ENCODE results near the gene DLAT.

Gene DLAT

DNA sequence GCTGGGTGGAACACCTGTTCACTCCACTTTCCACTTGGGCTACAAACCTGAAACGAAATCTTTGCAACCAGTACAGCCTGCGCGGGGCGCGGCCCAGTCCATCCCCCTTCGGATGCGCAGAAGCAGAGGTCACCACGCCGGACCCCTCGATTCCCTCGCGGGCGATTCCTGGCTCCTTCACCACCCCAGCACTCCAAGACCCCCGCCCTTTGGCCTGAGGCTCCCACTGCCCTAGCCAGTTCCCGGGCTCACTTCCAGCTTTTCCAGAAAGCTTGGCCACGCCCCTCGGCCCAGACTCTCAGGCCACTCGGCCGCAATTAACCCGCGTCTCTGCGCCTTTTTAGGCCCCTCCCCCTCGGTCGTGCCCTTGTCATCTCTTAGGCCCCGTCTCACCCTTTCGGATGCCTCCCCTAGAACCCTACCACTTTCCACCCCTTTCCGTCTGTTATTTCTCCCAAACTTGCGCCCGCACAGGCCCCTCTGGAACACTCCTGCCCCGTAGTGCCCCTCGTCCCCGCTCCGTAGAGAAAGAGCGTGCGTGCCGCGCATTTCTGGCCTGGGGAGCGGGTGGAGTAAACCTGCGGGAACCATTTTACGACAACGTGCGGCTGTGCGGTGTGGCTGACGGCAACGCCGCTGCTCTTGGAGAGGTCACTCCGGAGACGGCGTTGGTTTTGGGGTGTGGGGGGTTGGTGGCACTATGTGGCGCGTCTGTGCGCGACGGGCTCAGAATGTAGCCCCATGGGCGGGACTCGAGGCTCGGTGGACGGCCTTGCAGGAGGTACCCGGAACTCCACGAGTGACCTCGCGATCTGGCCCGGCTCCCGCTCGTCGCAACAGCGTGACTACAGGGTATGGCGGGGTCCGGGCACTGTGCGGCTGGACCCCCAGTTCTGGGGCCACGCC is at the start of gene DLAT:
TSS of gene DLAT (plus strand) at position 636 of the 906 bp plus-strand sequence. CDS start at position 701, 65 bp downstream.
- DNase-seq (ENCODE audit: insufficient read length, low spot score) (peak; percentile 65), FAIRE-seq (no peak)
- peak; percentile 58; the same call in 1 of the 2 replicates for TF ChIP-seq POLR2A (IDR thresholded peaks at IDR 0.05; ENCODE audit: low read depth, low read length)

DNA sequence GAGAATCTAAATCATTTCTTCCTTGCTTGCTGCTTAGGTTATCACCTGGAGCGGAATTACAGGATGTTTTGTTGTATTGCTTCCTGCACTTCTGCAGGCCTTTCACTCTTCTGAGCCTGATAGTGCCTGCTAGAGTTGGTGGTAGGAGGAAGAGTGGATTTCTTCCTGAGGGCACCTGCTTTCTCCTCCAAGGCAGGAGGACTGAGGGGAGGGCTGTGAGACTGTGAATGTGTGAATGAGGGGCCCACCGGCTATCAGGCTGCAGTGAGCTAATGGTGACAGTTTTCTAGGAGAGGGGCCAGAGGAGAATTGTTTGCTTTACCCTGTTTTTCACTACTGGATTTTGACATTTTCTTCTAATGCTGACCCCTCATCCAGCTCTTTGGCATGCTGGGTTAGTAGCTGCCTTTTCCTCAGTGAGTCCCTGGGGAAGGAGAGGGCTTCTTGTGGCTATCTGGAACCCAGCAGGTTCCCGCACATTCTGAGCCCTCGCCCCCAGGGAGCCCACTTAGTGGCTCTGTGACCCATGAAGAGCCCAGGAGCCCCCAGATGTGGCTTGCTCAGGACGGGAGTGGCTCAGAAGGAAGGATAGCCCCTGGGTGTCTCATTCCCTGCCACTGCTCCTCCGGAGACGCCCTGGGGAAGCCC is 49.0 kb upstream of the DLAT start:
- DNase-seq (ENCODE audit: insufficient read length, low spot score) (no peak), FAIRE-seq (no peak)
- TF ChIP-seq POLR2A (IDR thresholded peaks at IDR 0.05; ENCODE audit: low read depth, low read length), result no peak

DNA sequence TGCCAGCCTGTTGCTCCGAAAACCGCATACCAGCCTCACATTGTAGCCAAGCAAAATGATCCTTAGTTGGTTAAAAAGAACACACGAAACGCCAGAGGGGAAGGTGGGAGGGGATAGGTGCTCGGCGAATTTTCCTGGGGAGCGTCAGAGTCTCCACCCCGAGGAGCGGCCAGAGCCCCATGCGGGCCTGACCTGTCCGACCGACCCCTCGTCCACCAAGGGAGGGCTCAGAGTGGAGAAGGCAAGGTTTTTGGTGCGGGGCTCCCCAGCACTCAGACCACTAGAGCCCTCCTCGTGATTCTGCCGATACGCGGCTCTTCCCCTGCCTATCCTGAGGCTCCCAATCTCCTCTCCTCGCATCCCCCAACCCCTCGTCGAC is 48.5 kb upstream of the DLAT start:
- no peak for FAIRE-seq

DNA sequence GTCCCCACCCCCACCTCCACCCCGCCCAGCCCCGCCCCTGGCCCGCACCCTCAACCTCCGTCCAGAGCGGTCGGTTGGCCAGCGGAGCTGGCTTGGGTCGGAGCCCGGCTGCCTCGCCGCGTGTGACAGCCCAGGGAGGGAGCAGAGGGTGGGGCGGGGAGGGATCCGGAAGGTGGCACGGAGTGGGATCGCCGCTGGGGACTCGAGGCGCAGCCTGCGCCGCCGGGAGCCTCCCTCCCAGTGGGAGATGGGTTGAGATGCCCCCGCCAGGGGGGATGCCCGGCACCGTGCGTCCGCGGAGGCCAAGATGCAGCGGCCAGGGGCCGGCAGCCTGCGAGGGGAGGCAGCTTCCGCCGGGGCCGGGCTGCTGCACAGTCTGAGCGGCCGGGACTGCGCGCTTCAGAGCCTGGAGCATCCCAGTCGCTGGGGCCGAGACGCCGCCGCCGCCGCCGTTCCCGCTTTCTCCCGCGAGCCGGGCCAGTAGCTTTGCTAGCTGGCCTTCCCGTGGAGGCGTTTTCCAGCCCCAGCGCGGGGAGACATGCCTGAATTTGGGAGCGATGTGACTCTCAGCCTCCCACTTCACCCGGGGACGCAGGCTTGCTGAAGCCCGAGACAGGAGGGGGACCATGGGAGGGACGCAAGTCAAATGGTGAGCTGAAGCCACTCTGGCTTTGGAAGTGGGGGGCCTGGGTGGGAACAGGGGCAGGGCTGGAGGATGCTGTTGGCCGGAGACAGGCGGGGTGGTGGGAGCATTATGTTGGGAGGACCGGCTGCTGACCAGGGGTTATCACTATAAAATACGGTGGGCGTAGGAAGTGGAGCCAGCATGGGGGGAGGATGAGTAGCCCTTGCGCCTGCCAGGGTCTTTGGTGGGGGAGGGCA is 47.8 kb upstream of the DLAT start:
- FAIRE-seq (no peak), DNase-seq (ENCODE audit: insufficient read length, low spot score) (peak; percentile 31)
- no peak for TF ChIP-seq POLR2A (IDR thresholded peaks at IDR 0.05; ENCODE audit: low read depth, low read length)

More for the DNA sequence above, 48.5 kb upstream of the DLAT start:
- TF ChIP-seq POLR2A (IDR thresholded peaks at IDR 0.05; ENCODE audit: low read depth, low read length), result no peak
- no peak for DNase-seq (ENCODE audit: insufficient read length, low spot score)

DNA sequence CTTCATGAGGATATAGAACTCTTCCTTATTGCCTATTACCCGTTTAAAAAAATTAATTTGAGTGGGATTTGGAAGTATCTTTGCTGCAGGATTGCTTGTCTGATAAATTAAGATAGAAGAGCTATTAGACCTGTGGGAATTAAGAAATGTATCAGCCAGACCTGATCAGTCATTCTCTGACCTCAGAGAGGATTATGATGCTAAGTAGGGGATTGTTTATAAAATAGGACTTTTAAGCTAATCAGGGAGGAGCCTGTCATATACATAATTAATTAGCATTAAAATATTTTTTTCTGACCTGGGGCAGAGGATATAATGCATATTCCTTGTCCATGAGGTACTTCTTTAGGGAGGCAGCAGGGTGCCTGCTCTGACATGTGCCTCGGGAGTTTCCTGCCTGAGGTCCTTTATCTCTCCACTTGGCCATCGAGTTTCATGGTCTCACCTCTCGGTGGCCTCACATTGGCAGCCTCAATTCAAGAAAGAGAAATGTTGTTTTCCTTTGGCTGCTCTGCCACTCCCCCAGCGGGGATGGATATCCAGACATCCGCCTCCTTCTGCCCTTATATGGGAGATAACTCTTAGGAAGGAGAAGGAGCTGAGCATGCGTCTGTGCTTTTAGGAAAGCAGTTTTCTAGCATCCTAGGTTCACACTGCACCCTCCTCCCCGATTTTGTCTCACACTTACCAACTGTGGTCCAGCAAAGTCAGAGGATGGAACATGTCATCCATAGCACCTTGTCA is 47.0 kb upstream of the DLAT start:
- FAIRE-seq, result peak; percentile 96
- peak; percentile 62 for DNase-seq (ENCODE audit: insufficient read length, low spot score)
- TF ChIP-seq POLR2A (IDR thresholded peaks at IDR 0.05; ENCODE audit: low read depth, low read length), result no peak

DNA sequence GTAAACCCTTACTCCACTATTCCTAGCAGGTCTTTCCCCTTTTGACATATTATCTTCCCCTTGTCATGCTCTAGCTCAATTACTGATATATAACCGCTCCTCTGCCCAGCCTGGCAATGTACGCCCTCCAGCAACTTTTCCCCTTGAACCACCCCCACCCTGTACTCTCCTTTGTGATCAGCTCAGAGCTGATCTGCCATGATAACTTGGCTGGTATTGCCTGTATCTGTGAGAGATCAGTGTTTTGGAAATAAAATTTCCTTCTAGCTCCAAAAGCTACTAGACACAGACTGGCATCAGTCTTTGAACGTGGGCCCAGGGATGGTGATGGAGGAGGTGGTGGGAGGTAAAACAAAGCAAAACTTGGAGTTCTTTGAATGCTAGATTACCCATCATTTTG is 45.1 kb upstream of the DLAT start:
- FAIRE-seq, result no peak
- TF ChIP-seq POLR2A (IDR thresholded peaks at IDR 0.05; ENCODE audit: low read depth, low read length), result no peak
- DNase-seq (ENCODE audit: insufficient read length, low spot score), result no peak

DNA sequence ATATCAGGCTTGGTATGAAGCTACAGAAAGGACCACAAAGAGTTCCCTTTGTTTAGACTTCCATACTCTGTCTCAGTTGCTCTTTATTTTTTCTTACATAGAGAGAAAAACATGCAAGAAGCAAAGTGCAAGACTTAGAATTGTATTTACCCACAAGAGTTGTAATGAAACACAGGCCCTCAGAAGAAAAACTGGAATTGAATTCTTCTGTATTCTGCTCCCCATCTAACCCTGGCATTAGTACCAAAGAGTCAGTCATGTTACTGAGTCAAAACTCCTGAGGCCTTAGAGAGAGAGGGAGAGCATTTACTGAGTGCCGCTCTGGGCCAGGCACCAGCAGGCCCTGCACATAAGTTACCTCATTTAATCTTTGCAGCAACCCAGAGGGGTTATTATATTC is 43.9 kb upstream of the DLAT start:
- no peak for TF ChIP-seq POLR2A (IDR thresholded peaks at IDR 0.05; ENCODE audit: low read depth, low read length)

DNA sequence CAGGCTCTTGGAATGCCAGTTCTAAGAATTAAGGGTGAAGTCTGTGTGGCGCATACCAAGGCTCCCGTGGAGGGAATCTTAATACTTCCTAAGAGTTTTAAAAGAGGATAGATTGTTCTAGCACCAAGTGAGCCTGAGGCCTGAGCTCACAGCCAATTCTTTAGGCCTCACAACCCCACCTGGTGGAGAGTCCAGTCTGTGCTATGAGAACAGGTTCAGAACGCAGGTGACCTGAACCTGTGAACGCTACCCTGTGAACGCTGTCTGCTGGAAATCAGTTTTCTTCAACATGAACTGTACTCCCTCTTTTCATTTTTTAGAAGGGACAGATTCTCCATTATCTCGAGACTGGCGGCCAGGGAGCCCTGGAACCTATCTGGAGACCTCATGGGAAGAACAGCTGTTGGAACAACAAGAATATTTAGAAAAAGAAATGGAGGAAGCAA is 43.2 kb upstream of the DLAT start:
- TF ChIP-seq POLR2A (IDR thresholded peaks at IDR 0.05; ENCODE audit: low read depth, low read length), result no peak
- DNase-seq (ENCODE audit: insufficient read length, low spot score) (no peak), FAIRE-seq (no peak)

More for the DNA sequence above, 43.9 kb upstream of the DLAT start:
- FAIRE-seq, result no peak
- DNase-seq (ENCODE audit: insufficient read length, low spot score), result no peak

DNA sequence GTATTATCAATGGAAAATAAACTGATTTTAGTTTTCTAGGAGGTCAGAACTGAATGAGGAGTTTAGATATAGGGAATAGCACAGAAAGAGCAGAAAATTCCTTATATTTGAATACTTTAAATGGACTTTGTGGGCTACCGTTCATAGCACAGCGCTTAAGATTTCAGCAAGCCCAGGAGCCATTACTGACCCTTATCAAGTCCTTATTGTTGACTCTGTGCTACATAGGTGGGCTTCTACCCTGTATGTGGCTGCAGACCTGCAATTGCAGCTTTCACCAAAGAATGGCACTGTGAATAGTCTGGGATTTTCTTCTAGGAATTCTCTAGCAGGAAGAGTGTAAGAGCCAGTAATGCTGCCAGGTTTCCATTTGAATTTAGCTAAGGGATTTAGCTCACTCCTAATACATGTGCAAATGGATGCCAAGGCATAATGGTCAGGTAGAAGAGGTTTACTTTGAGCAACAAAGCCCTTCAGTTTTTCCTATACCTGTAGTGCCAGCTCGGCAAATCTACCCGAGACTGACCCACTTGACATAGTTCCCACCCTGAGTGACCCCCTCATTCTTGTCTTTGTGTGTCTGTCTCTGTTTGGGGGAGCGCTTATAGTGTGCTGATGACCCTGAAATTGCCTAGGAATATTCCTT is 42.5 kb upstream of the DLAT start:
- no peak for TF ChIP-seq POLR2A (IDR thresholded peaks at IDR 0.05; ENCODE audit: low read depth, low read length)
- FAIRE-seq, result no peak
- DNase-seq (ENCODE audit: insufficient read length, low spot score), result no peak

DNA sequence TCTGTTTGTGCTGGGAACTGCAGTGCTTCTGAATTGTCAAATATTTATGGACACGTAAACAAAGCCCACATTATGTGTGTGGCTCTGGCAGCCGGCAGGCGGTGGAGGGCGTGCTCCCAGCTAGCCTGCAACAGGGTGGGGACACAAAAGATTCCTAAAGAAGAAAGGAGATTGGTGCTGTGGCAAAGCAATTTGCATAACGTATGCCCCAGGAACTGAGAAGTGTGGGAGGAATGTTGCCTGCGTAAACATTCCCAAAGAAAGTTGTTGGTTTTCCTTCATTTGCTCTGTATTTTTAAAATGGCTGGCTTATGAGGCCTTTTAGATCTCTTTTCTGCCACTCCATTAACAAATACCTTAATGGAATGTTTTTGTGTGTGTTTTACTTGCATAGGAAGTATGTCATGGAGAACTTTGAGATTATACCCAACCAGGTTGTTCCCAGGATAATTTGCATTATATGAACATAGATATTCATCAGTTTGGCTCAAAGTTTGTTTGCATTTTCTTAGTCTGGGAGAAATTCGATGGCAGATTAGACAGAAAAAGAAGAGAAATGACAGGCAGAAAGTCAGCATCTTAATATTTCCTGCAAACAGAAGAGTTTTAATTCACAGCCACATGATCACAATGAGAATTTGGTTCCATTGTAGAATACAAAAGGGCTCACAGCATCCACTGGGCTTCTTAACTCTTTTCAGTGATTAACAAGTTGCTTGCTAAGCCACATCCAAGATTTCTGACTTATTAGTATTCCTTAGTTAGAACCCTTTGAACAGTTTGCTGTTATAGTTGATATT is 41.8 kb upstream of the DLAT start:
- FAIRE-seq (no peak), DNase-seq (ENCODE audit: insufficient read length, low spot score) (no peak)
- no peak for TF ChIP-seq POLR2A (IDR thresholded peaks at IDR 0.05; ENCODE audit: low read depth, low read length)

DNA sequence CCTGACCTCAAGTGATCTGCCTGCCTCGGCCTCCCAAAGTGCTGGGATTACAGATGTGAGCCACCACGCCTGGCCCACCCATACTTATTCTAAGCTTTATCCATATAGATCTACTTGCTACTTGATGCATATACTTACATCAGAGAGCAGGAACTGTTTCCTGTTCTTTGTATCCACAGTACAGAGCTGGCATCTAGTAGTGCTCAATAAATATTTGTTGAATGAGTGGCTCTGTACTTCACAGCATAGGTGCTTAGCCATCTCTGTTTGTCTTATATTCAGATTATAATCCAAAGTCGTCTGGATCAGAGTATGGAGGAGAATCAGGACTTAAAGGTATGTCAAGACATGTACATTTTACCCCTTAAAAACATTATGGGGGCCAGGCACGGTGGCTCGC is 38.6 kb upstream of the DLAT start:
- no peak for TF ChIP-seq POLR2A (IDR thresholded peaks at IDR 0.05; ENCODE audit: low read depth, low read length)
- no peak for FAIRE-seq
- DNase-seq (ENCODE audit: insufficient read length, low spot score), result no peak

DNA sequence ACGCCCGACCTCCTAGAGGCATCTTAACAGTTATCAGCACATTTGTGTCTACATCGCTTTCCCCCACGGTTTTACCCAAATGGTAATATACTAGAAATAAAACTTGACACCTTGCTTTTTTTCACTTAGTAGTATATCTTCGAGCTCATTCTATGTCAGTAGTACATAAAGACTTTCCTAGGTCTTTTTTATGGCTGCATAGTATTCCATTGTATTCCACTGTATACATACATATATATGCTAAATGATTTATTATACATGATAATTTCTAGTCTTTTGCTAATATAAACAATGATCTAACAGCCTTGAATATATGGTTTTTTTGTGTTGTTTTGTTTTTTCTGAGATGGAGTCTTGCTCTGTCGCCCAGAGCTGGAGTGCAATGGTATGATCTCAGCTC is 34.8 kb upstream of the DLAT start:
- no peak for DNase-seq (ENCODE audit: insufficient read length, low spot score)
- no peak for TF ChIP-seq POLR2A (IDR thresholded peaks at IDR 0.05; ENCODE audit: low read depth, low read length)
- no peak for FAIRE-seq
